ENCODE data around the gene SPATA32. TPM values are rescaled to one million over a fixed set of nuclear protein-coding genes. Genes with fewer than 3 reads are reported as not detected.

SPATA32 gene
- total and polyA plus RNA-seq, 7 donors, result 0.07 TPM; not detected in 6

DNA sequence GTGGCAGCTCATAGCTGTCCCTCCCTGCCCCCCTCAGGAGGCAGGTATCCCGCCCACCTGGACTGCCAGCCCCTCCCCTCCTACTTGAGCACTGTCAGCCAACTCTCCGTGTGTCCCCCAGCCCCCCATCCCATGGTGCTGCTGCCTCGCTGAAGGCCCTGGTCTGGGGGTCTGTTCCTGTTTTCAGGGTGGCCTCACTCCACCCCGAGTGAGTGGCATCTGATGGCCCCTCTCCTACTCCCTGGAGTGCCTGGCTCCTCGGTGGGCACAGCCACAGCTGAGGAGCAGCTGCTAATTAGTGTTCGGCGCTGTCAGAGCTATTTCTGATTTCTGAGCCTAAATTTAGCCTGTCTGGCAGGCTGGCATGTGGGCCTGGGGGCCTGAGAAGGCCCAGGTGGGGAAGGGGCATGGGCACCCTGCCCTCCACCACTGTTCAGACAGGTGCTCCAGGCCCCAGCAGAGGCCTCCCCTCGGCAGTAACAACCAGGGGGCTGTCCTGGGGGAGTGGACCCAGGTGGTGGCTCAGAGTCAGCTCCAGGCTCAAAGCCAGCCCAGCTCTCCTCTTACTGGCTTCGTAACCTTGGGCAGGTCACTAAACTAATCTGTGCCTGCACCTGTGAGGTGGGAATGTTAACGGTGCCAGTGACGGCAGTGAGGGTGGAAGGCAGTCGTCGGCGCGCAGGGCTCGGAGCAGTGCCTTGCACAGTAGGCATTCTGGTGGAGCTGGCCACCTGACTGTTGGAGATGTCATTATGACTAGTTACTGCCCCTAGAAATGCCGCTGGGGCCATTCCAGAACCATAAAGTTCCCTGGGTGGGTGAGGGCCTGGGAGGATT, 33.8 kb downstream of the SPATA32 start:
- Histone ChIP-seq H3K27ac (peak overlapping the region; percentile 62 to 79 (median 74)), H3K36me3 (no peaks in the 10 kb centered on the region), H3K4me3 (no peak overlapping the region), H3K4me1 (peaks cover 0 to 21% (median 11%) of the 10 kb centered on the region in 4 donors), H3K27me3 (peaks cover 0 to 7% (median 0%) of the 10 kb centered on the region in 3 donors), H3K9me3 (no peaks in the 10 kb centered on the region)
- TF ChIP-seq POLR2AphosphoS5 (IDR thresholded peaks at IDR 0.05), result no peak
- no peak for TF ChIP-seq POLR2A (IDR thresholded peaks at IDR 0.05)
- TF ChIP-seq, protein P1, sequence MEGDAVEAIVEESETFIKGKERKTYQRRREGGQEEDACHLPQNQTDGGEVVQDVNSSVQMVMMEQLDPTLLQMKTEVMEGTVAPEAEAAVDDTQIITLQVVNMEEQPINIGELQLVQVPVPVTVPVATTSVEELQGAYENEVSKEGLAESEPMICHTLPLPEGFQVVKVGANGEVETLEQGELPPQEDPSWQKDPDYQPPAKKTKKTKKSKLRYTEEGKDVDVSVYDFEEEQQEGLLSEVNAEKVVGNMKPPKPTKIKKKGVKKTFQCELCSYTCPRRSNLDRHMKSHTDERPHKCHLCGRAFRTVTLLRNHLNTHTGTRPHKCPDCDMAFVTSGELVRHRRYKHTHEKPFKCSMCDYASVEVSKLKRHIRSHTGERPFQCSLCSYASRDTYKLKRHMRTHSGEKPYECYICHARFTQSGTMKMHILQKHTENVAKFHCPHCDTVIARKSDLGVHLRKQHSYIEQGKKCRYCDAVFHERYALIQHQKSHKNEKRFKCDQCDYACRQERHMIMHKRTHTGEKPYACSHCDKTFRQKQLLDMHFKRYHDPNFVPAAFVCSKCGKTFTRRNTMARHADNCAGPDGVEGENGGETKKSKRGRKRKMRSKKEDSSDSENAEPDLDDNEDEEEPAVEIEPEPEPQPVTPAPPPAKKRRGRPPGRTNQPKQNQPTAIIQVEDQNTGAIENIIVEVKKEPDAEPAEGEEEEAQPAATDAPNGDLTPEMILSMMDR (IDR thresholded peaks at IDR 0.05), result no peak
- no peak for TF ChIP-seq EP300 (IDR thresholded peaks at IDR 0.05)
- intact Hi-C loops (cut with DNase I), result no loop called here
- no peak for DNase-seq
- WGBS, 2 donors, result 36 to 53% methylated on average over 17 of the region's 17 CpGs

DNA sequence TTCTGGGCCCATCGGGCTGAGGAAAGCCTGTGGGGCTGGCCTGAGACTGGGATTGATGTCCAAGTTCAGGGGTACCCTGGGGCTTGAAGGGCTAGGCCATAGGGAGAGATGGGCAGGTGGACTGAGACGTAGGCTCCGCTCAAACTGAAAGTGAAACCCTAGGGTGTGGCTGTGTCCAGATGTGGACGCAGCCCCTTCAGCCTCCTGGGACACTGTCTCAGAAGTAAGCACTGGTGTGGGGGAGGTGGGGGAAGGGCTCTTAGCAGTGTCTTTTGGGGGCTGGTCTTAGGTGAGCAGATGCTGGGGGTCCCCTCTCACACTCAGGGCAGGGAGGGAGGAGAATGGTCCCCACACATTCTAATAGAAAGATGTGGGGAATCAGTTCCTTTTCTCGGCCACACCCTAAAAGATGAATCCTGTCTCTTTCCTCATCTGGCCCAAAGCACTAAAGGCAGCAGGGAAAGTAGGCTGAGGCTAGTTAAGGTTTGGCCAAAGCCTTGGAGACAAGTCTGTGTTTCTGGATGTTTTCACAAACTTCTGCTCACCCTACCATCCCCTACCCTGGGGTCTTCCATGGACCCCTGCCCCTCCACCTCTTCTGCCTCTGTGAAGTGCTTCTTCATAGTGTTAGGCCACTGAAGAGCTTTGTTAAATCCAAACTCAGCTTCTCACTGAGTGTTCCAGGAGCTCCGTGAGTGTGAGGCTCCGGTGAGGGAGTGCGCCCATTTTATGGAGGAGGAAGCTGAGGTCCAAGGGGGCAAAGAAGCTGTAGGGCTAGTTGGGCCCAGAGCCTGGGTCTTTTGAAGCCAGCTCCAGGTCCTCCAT, 34.6 kb downstream of the SPATA32 start:
- Histone ChIP-seq H3K9me3 (no peaks in the 10 kb centered on the region), H3K36me3 (no peaks in the 10 kb centered on the region), H3K27me3 (peaks cover 1 to 16% (median 5%) of the 10 kb centered on the region in 3 donors), H3K4me1 (peaks cover 0 to 26% (median 12%) of the 10 kb centered on the region in 4 donors), H3K27ac (peak overlapping the region; percentile 62 to 79 (median 74)), H3K4me3 (peak overlapping the region in 1 of 4 donors; percentile 5)
- 38 to 50% methylated on average over 8 of the region's 8 CpGs for WGBS, 2 donors
- no peak for TF ChIP-seq POLR2A (IDR thresholded peaks at IDR 0.05)
- TF ChIP-seq, protein P1 (IDR thresholded peaks at IDR 0.05), result no peak
- no peak for TF ChIP-seq POLR2AphosphoS5 (IDR thresholded peaks at IDR 0.05)
- no peak for TF ChIP-seq EP300 (IDR thresholded peaks at IDR 0.05)
- no peak for DNase-seq
- intact Hi-C loops (cut with DNase I), result no loop called here

DNA sequence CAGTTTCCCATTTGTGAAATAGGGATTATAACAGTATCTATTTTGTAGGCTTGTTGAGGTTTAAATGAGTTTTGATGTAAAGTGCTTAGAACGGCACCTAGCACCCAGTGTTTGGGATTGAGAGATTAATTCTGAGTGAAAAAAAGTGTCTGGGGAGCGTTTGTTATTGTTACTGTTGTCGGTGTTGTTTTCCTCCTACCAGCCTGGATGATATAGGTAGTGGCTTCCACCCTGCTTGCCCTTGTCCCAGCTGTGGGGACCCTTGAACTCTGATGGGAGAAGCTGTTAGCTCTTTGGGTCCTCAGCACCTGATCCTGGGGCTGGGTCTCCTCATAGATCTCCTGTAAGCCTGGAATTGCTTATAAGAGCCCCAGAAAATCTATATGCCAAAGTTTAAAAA, 35.3 kb downstream of the SPATA32 start:
- DNase-seq, result no peak
- Histone ChIP-seq H3K27ac (peak overlapping the region; percentile 62 to 79 (median 74)), H3K9me3 (no peaks in the 10 kb centered on the region), H3K36me3 (no peaks in the 10 kb centered on the region), H3K27me3 (peaks cover 7 to 23% (median 10%) of the 10 kb centered on the region in 3 donors), H3K4me1 (peaks cover 0 to 33% (median 18%) of the 10 kb centered on the region in 4 donors), H3K4me3 (peak overlapping the region in 1 of 4 donors; percentile 6)
- 37 to 70% methylated on average over 3 of the region's 3 CpGs for WGBS, 2 donors
- TF ChIP-seq EP300 (IDR thresholded peaks at IDR 0.05) (no peak), POLR2AphosphoS5 (IDR thresholded peaks at IDR 0.05) (no peak), POLR2A (IDR thresholded peaks at IDR 0.05) (no peak)
- TF ChIP-seq, protein P1 (IDR thresholded peaks at IDR 0.05), result no peak
- intact Hi-C loops (cut with DNase I), result no loop called here

DNA sequence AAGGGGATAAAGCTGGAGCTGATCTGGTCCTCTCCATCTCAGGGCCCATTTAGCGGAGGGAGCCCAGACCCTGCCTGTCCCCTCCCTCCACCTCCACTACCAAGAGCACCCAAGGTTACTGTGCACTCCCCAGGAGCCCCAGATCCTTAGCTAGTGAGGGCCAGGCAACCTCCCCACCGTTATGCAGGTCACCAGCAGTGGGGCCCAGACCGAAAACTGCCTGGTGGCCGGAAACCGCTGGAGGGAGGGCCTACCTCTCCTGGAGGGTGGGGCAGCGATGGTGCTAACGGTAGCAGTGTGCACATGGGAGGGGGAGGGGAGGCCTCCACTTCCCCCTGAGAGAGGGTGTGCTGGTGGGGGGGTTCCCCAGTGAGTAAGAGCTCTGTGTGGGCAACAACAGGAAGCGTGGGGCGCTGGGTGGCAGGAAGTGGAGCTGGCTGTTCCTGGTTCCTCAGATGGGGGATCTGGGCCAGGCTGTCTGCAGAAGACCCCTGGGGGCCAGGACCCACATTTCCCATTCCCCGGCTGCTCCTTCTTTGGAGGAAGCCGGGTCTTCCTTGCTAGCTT, 35.8 kb downstream of the SPATA32 start:
- no peaks in the 10 kb centered on the region for H3K9me3 ChIP-seq
- DNase-seq, result peak; percentile 86
- H3K27me3 ChIP-seq, result peaks cover 7 to 28% (median 15%) of the 10 kb centered on the region in 3 donors
- TF ChIP-seq POLR2AphosphoS5 (IDR thresholded peaks at IDR 0.05) (peak in 1 of 4 donors; percentile 28), EP300 (IDR thresholded peaks at IDR 0.05) (peak in 1 of 4 donors; percentile 15), POLR2A (IDR thresholded peaks at IDR 0.05) (no peak)
- TF ChIP-seq, protein P1 (IDR thresholded peaks at IDR 0.05), result no peak
- peaks cover 0 to 37% (median 21%) of the 10 kb centered on the region in 4 donors for H3K4me1 ChIP-seq
- WGBS, 2 donors, result 43 to 73% methylated on average over 11 of the region's 11 CpGs
- intact Hi-C loops (cut with DNase I), result no loop called here
- H3K4me3 ChIP-seq, result peak overlapping the region in 1 of 4 donors; percentile 6
- H3K36me3 ChIP-seq, result no peaks in the 10 kb centered on the region
- H3K27ac ChIP-seq, result peak overlapping the region; percentile 62 to 79 (median 74)

Data from sigmoid colon (tissue), 7 donors.